Measurements from ENCODE around the gene SPATS2.
"Not testable (repeated sequence)": the region's sequence is repeated elsewhere in the genome, so short reads cannot be mapped to it uniquely, and the experiment has no call there.

SPATS2 gene

GRCh38 chr12:49367381-49368239 is at the start of gene SPATS2:
SPATS2 (plus strand) TSS chr12:49367462; CDS start chr12:49461013, 93,551 bp downstream.
- DNase-seq, result no peak

GRCh38 chr12:49320411-49321103 is 46.7 kb upstream of the SPATS2 start:
- DNase-seq, result not testable (repeated sequence)

GRCh38 chr12:49322367-49322707 is 44.9 kb upstream of the SPATS2 start:
- DNase-seq, result no peak

- DNase-seq, result peak; percentile 98 to 99
Measured at GRCh38 chr12:49322708-49323523, 44.3 kb upstream of the SPATS2 start, which contains the start of gene TROAP. TROAP (plus strand) TSS chr12:49323255; CDS start chr12:49323609, 354 bp downstream.

GRCh38 chr12:49323524-49324097 is 43.7 kb upstream of the SPATS2 start:
- no peak for DNase-seq

GRCh38 chr12:49325606-49326005 is 41.7 kb upstream of the SPATS2 start:
- DNase-seq, result no peak

GRCh38 chr12:49327368-49327767 is 39.9 kb upstream of the SPATS2 start:
- DNase-seq, result no peak

- no peak for DNase-seq
Measured at GRCh38 chr12:49327887-49328286, 39.4 kb upstream of the SPATS2 start.

- no peak for DNase-seq
Measured at GRCh38 chr12:49328816-49329215, 38.4 kb upstream of the SPATS2 start.

GRCh38 chr12:49330032-49330619 is 37.1 kb upstream of the SPATS2 start:
- DNase-seq, result no peak

GRCh38 chr12:49330631-49331379 is 36.5 kb upstream of the SPATS2 start:
- no peak for DNase-seq

- DNase-seq, result peak; percentile 74 to 76
Measured at GRCh38 chr12:49331380-49332222, 35.7 kb upstream of the SPATS2 start.

- DNase-seq, result no peak
Measured at GRCh38 chr12:49332441-49332861, 34.8 kb upstream of the SPATS2 start.

- DNase-seq, result no peak
Measured at GRCh38 chr12:49332891-49333371, 34.3 kb upstream of the SPATS2 start.

GRCh38 chr12:49333778-49334177 is 33.5 kb upstream of the SPATS2 start:
- not testable (repeated sequence) for DNase-seq

GRCh38 chr12:49334226-49334625 is 33.0 kb upstream of the SPATS2 start:
- DNase-seq, result no peak

GRCh38 chr12:49334681-49335080 is 32.6 kb upstream of the SPATS2 start:
- DNase-seq, result no peak

- DNase-seq, result no peak
Measured at GRCh38 chr12:49335118-49335954, 31.9 kb upstream of the SPATS2 start.

- DNase-seq, result no peak
Measured at GRCh38 chr12:49335955-49336644, 31.2 kb upstream of the SPATS2 start.

All from inflammatory macrophage treated with lipopolysaccharide for 1 hour (primary cell).